Fibroblast of skin of back (primary cell): Measurements from ENCODE around the gene B3GALT6.

Experiments
- DNase-seq: peaks from one replicate; pipeline ENCODE4 v3.0.0-alpha.2; 2013

The B3GALT6 gene

GRCh38 chr1:1202831-1203560, 29.0 kb upstream of the B3GALT6 start:
- DNase-seq, result no peak

GRCh38 chr1:1203561-1204424, 28.2 kb upstream of the B3GALT6 start:
- no peak for DNase-seq

GRCh38 chr1:1204425-1204920, 27.6 kb upstream of the B3GALT6 start:
- no peak for DNase-seq

GRCh38 chr1:1204998-1205768, 26.9 kb upstream of the B3GALT6 start:
- DNase-seq, result no peak

- no peak for DNase-seq
Measured at GRCh38 chr1:1205769-1206375, 26.2 kb upstream of the B3GALT6 start.

- DNase-seq, result no peak
Measured at GRCh38 chr1:1206376-1206965, 25.6 kb upstream of the B3GALT6 start, which contains the start of gene TNFRSF18. Gene TNFRSF18, minus strand, starts transcription at chr1:1206592. Its CDS starts 21 bp downstream, at chr1:1206571.

- DNase-seq, result no peak
Measured at GRCh38 chr1:1206966-1207531, 25.0 kb upstream of the B3GALT6 start.

- DNase-seq, result no peak
Measured at GRCh38 chr1:1207571-1207892, 24.5 kb upstream of the B3GALT6 start.

GRCh38 chr1:1208713-1209433, 23.2 kb upstream of the B3GALT6 start:
- no peak for DNase-seq

- DNase-seq, result no peak
Measured at GRCh38 chr1:1210726-1211540, 21.1 kb upstream of the B3GALT6 start.

- no peak for DNase-seq
Measured at GRCh38 chr1:1211541-1212441, 20.2 kb upstream of the B3GALT6 start.

GRCh38 chr1:1212780-1213344, 19.2 kb upstream of the B3GALT6 start:
- no peak for DNase-seq

- DNase-seq, result no peak
Measured at GRCh38 chr1:1213345-1214265, 18.4 kb upstream of the B3GALT6 start, which contains the start of gene TNFRSF4. Gene TNFRSF4, minus strand, starts transcription at chr1:1214153. Its CDS starts 26 bp downstream, at chr1:1214127.

GRCh38 chr1:1215080-1215676, 16.9 kb upstream of the B3GALT6 start:
- no peak for DNase-seq

- DNase-seq, result no peak
Measured at GRCh38 chr1:1215881-1216605, 16.0 kb upstream of the B3GALT6 start.
